ENCODE measurements around the gene RAPGEF4. TPM values are rescaled to one million over a fixed set of nuclear protein-coding genes. Genes with fewer than 3 reads are reported as not detected.
A peak's percentile ranks its signal among the peaks of the same experiment; 100 is the strongest.

Gene RAPGEF4
- total and polyA plus RNA-seq, 2 of the 4 experiments (the other 2 are of a cell fraction): 1.7 to 3.2 TPM

DNA sequence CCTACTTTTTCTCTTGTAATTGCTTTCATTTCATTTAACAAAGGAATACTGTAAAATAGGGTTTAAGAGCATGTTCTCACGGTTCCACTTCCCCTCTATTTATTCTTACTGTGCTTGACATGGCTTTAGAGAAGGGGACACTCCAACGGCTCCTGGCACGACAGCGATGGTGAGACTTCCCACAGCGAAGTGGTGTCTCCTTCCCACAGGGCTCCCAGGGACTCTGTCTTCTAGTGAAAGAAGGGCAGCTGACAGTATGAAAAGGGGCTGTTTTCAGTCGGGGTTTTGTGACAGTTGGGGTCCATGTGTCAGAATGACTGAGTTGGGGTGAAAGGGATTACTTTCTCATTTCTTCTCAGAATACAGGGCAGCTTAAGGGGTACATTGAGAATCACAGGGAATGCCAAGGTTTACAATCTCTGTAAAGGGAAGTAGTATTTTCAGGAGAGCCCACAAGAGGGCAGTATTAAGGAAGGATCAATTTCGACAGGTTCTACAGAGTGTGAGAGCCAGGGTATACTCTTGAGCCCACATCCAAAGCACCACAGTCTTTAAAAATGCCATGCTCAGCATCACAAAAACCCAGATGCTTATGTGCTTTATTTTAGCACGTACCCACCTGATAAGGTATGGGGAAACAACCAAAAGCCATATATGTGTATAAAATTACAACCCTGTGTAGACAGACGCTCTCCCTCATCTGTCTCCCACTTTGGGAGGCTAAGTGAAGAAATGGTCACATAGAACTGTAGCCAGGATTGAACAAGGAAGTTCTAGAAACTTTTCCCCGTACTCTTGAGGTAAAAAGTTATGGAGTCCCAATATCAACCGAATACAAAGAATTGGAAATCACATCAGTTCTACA, 31.3 kb upstream of the RAPGEF4 start (continued):
- TF ChIP-seq MXI1 (IDR thresholded peaks at IDR 0.05; ENCODE audit: borderline replicate concordance, low read depth, low read length) (no peak), BHLHE40 (IDR thresholded peaks at IDR 0.05; ENCODE audit: low read depth, low read length) (no peak)

DNA sequence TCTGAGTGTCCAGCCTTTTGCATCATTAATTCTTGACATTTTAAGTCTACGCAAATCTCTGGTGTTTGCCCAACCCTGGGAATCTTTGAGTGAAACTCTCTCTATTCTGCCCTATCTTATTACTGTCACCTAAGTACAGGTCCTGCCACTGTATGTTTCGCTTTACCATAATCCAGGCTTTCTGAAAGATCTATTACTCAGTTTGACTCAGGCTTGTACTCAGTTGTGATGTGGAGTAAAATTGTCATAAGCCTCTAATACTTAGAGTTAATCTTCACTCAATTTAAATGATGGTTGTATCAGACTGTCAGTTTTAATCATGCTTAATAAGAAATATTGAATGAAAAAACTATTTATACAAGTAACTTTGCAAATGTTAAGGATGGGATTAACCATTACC, 30.3 kb upstream of the RAPGEF4 start:
- CTCF ChIA-PET: interaction anchor here (1.0 kb wide), 1 partner anchor 223 kb away, joined by 3 read pairs; no protein-coding TSS in a partner anchor
- peaks cover 4% of the 10 kb centered on the region; the same call in 1 of the 2 replicates for H3K4me1 ChIP-seq (ENCODE audit: control insufficient read depth, insufficient read depth, low read length)
- H3K23ac ChIP-seq (ENCODE audit: low read depth, low read length): no peak overlapping the region
- no peak overlapping the region for H2AFZ ChIP-seq (replicated peaks; ENCODE audit: low read length, poor library complexity)
- no peak overlapping the region for H2BK120ac ChIP-seq (ENCODE audit: low read depth, low read length)
- H2BK5ac ChIP-seq (ENCODE audit: low read depth, low read length, poor library complexity, severe bottlenecking): no peak overlapping the region
- DNase-seq (no peak), ATAC-seq (ENCODE audit: low read depth) (no peak)
- no peak overlapping the region for H3K4me2 ChIP-seq (ENCODE audit: low read depth, low read length)
- peak overlapping the region; percentile 28; the same call in 1 of the 2 replicates for H3K4ac ChIP-seq (ENCODE audit: low read depth, low read length)
- in situ Hi-C loops (cut with MboI; ENCODE audit: low sequenced_read_pairs) (loop anchor here (5.0 kb wide), 1 partner anchor 103 kb away; no protein-coding TSS in a partner anchor), dilution Hi-C loops (cut with HindIII; ENCODE audit: low sequenced_read_pairs, unreplicated experiment) (no loop called here), intact Hi-C loops (cut with micrococcal nuclease) (no loop called here)
- no peak overlapping the region for H2BK15ac ChIP-seq (ENCODE audit: low read depth, low read length)
- H3K27ac ChIP-seq (ENCODE audit: insufficient read depth, low read length): no peak overlapping the region
- no peak overlapping the region for H3K4me3 ChIP-seq (ENCODE audit: insufficient read depth, low read depth, low read length)
- H2AK5ac ChIP-seq (ENCODE audit: low read depth, low read length): no peak overlapping the region
- POLR2A ChIA-PET (ENCODE audit: unreplicated experiment): no interaction called here
- no peaks in the 10 kb centered on the region for H4K20me1 ChIP-seq (ENCODE audit: insufficient read depth, low read length)
- no peak overlapping the region for H2AK9ac ChIP-seq (replicated peaks; ENCODE audit: low read depth, low read length, poor library complexity)
- no peaks in the 10 kb centered on the region for H3K9me3 ChIP-seq (ENCODE audit: control insufficient read depth, insufficient read depth, low read length)
- H3K56ac ChIP-seq (ENCODE audit: extremely low read depth, insufficient read depth, low read length): no peak overlapping the region
- H2BK20ac ChIP-seq (ENCODE audit: low read depth, low read length): no peak overlapping the region; the same call in 1 of the 2 replicates
- H3K18ac ChIP-seq (ENCODE audit: low read depth, low read length): no peak overlapping the region
- WGBS, 2 experiments (ENCODE audit: extremely low coverage in 2 of 2, insufficient read length in 1 of 2): no CpG with 5 or more reads among the region's 2 CpGs
- H3K9ac ChIP-seq (ENCODE audit: low read depth, low read length): no peak overlapping the region
- H3K79me1 ChIP-seq (ENCODE audit: low read depth in 1 of 2, low read length in 2 of 2): peaks cover 3 to 9% of the 10 kb centered on the region in 2 experiments; a peak in 2 of 4 replicates
- no peak for TF ChIP-seq SMC3 (IDR thresholded peaks at IDR 0.05; ENCODE audit: low read depth, low read length)
- TF ChIP-seq RCOR1 (IDR thresholded peaks at IDR 0.05; ENCODE audit: insufficient replicate concordance, low read length): no peak
- TF ChIP-seq MAZ (IDR thresholded peaks at IDR 0.05; ENCODE audit: borderline replicate concordance, low read depth, low read length): no peak
- no peak for TF ChIP-seq MAFK (IDR thresholded peaks at IDR 0.05; ENCODE audit: low read depth, low read length)
- TF ChIP-seq BHLHE40 (IDR thresholded peaks at IDR 0.05; ENCODE audit: low read depth, low read length): no peak
- TF ChIP-seq NFE2L2 (IDR thresholded peaks at IDR 0.05; ENCODE audit: low read depth, low read length): no peak
- no peak for TF ChIP-seq CHD1 (IDR thresholded peaks at IDR 0.05; ENCODE audit: low read depth, low read length)
- TF ChIP-seq, protein P1, sequence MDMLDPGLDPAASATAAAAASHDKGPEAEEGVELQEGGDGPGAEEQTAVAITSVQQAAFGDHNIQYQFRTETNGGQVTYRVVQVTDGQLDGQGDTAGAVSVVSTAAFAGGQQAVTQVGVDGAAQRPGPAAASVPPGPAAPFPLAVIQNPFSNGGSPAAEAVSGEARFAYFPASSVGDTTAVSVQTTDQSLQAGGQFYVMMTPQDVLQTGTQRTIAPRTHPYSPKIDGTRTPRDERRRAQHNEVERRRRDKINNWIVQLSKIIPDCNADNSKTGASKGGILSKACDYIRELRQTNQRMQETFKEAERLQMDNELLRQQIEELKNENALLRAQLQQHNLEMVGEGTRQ (IDR thresholded peaks at IDR 0.05; ENCODE audit: low read depth, low read length): no peak
- no peak for TF ChIP-seq RFX5 (IDR thresholded peaks at IDR 0.05; ENCODE audit: low read depth, low read length)
- no peak for TF ChIP-seq CEBPB (IDR thresholded peaks at IDR 0.05; ENCODE audit: low read depth, low read length)
- no peak for TF ChIP-seq POLR2A (IDR thresholded peaks at IDR 0.05; ENCODE audit: low read depth, low read length)
- no peak overlapping the region; the same call in 1 of the 2 replicates for H4K5ac ChIP-seq (ENCODE audit: low read depth, low read length)
- H3K9me1 ChIP-seq (ENCODE audit: insufficient read depth, low read length): no peaks in the 10 kb centered on the region
- no peak overlapping the region for H4K91ac ChIP-seq (ENCODE audit: insufficient read depth, low read depth, low read length)
- H3K27me3 ChIP-seq (ENCODE audit: control insufficient read depth, insufficient read depth, low read length): no peaks in the 10 kb centered on the region
- H3K36me3 ChIP-seq (ENCODE audit: control insufficient read depth, insufficient read depth, low read length): no peaks in the 10 kb centered on the region
- no TSS peak for BruUV-seq (replicated peaks)
- 0 out of 2 replicates have a peak overlapping the region, but pooled peaks have one; percentile 7 for H3K14ac ChIP-seq (replicated peaks; ENCODE audit: low read depth, low read length)
- H4K8ac ChIP-seq (ENCODE audit: low read depth in 2 of 2, low read length in 2 of 2): 0 out of 4 replicates have a peak overlapping the region, but pooled peaks of 1 of the 2 experiments have one; percentile 21

Measured in IMR-90 (cell line).